A549 (cell line): ENCODE measurements around the gene STX1B. TPM values are rescaled to one million over a fixed set of nuclear protein-coding genes. Genes with fewer than 3 reads are reported as not detected.

ENCODE experiments used
- ATAC-seq, 2 experiments: fragments of 200-7000 bp in 1 of 2; fragments of >200 bp in 1 of 2; cut with Nextera tagmentation in 1 of 2; cut with Tn5 transposase in 1 of 2; 3 replicates each; pipeline versions ENCODE4 v1.8.0 to v1.9.1; 2018 to 2020; ENCODE audit warnings: mild to moderate bottlenecking in 1 of 2, moderate library complexity in 1 of 2
- CTCF ChIA-PET: fragments of 300-600 bp; sonication (Branson Sonifier 250); formaldehyde crosslinking; extraction: SDS; loops from one replicate; lab custom pipeline; 2021; ENCODE audit warnings: antibody characterized with exemption, inconsistent platforms; lab: Yijun Ruan, JAX
- POLR2A ChIA-PET: fragments of 350-600 bp; formaldehyde crosslinking; extraction: SDS; loops from one replicate; lab custom pipeline; 2021; ENCODE audit warnings: antibody characterized with exemption, inconsistent platforms; lab: Yijun Ruan, JAX
- DNase-seq, 2 experiments: peaks; one replicate each; pipeline versions ENCODE4 v3.0.0 to v3.0.0-alpha.2; 2011 to 2016; ENCODE audit warnings: low read depth in 1 of 2, low spot score in 1 of 2
- FAIRE-seq: peaks from 2 replicates; lab custom pipeline; 2011; peaks lifted over from hg19 to GRCh38; lab: Jason Lieb, UNC
- H3K27ac ChIP-seq, 2 experiments: fragments of >200 bp; sonication (Bioruptor Twin); formaldehyde crosslinking; 3 replicates each; pipeline ENCODE4 v1.5.1; 2016 to 2017
- H3K4me1 ChIP-seq: fragments of >200 bp; sonication (Bioruptor Twin); formaldehyde crosslinking; 3 replicates; pipeline ENCODE4 v1.6.1; 2016
- H3K4me2 ChIP-seq: fragments of >200 bp; sonication (Bioruptor Twin); formaldehyde crosslinking; 3 replicates; pipeline ENCODE4 v1.6.1; 2016
- H3K4me3 ChIP-seq: fragments of >200 bp; sonication (Bioruptor Twin); formaldehyde crosslinking; 3 replicates; pipeline ENCODE4 v1.5.1; 2016
- H3K9me3 ChIP-seq: fragments of >200 bp; sonication (Bioruptor Twin); formaldehyde crosslinking; 3 replicates; pipeline ENCODE4 v1.6.1; 2016
- CBX2 ChIP-seq: fragments of 200-600 bp; sonication (generic); IDR thresholded peaks from 2 replicates; pipeline ENCODE4 v1.6.1; 2016; ENCODE audit warnings: low read depth, mild to moderate bottlenecking, borderline replicate concordance
- CBX8 ChIP-seq: fragments of 200-600 bp; sonication (generic); IDR thresholded peaks from 2 replicates; pipeline ENCODE4 v1.6.1; 2016
- CEBPB ChIP-seq, 2 experiments: fragments of >200 bp in 1 of 2; sonication (Bioruptor Twin) in 1 of 2; formaldehyde crosslinking in 1 of 2; IDR thresholded peaks; 2 replicates each; pipeline ENCODE4 v1.6.1; 2012 to 2016
- EHF ChIP-seq: fragments of 250-450 bp; sonication (Bioruptor Pico); IDR thresholded peaks from 2 replicates; pipeline ENCODE4 v1.5.0; 2020; ENCODE audit warnings: mild to moderate bottlenecking
- ESRRA ChIP-seq: fragments of 150-350 bp; IDR thresholded peaks from 2 replicates; pipeline ENCODE4 v1.6.1; 2014; ENCODE audit warnings: mild to moderate bottlenecking, low read length, borderline replicate concordance
- FOSB ChIP-seq: fragments of 250-450 bp; sonication (Bioruptor Pico); IDR thresholded peaks from 2 replicates; pipeline ENCODE4 v1.5.0; 2020; ENCODE audit warnings: mild to moderate bottlenecking, moderate library complexity
- FOSL2 ChIP-seq, 2 experiments: fragments of 450-650 bp in 1 of 2; fragments of >200 bp in 1 of 2; sonication (Bioruptor Twin) in 1 of 2; formaldehyde crosslinking; IDR thresholded peaks; 2 replicates each; pipeline versions ENCODE4 v1.5.0 to v1.6.1; 2016 to 2020; ENCODE audit warnings: mild to moderate bottlenecking in 1 of 2, moderate library complexity in 1 of 2
- FOXS1 ChIP-seq: fragments of 250-450 bp; sonication (Bioruptor Pico); IDR thresholded peaks from 2 replicates; pipeline ENCODE4 v1.5.0; 2020; ENCODE audit warnings: mild to moderate bottlenecking, moderate library complexity
- GATA3 ChIP-seq: IDR thresholded peaks from 2 replicates; pipeline ENCODE4 v1.6.1; 2012; ENCODE audit warnings: borderline replicate concordance
- HDAC2 ChIP-seq: fragments of 200-600 bp; sonication (generic); IDR thresholded peaks from 2 replicates; pipeline ENCODE4 v1.6.1; 2016
- HES2 ChIP-seq: fragments of >200 bp; sonication (Bioruptor Twin); formaldehyde crosslinking; IDR thresholded peaks from 2 replicates; pipeline ENCODE4 v1.6.1; 2016
- JUNB ChIP-seq: fragments of >200 bp; sonication (Bioruptor Twin); formaldehyde crosslinking; IDR thresholded peaks from 2 replicates; pipeline ENCODE4 v1.6.1; 2016
- KDM1A ChIP-seq: fragments of 200-600 bp; sonication (generic); IDR thresholded peaks from 2 replicates; pipeline ENCODE4 v1.6.1; 2016; ENCODE audit warnings: low read depth, mild to moderate bottlenecking
- MAFK ChIP-seq: fragments of 450-650 bp; IDR thresholded peaks from 2 replicates; pipeline ENCODE4 v1.6.1; 2014; ENCODE audit not compliant: partially characterized antibody
- NPAS2 ChIP-seq: fragments of 250-450 bp; sonication (Bioruptor Pico); IDR thresholded peaks from 2 replicates; pipeline ENCODE4 v1.8.0; 2022; ENCODE audit warnings: mild to moderate bottlenecking, moderate library complexity, borderline replicate concordance
- NR3C1 ChIP-seq: fragments of >200 bp; sonication (Bioruptor Twin); formaldehyde crosslinking; IDR thresholded peaks from 3 replicates; pipeline ENCODE4 v1.6.1; 2017
- RAD21 ChIP-seq, 2 experiments: fragments of >200 bp in 1 of 2; sonication (Bioruptor Twin) in 1 of 2; formaldehyde crosslinking in 1 of 2; IDR thresholded peaks in 1 of 2; conservative IDR thresholded peaks in 1 of 2; 2 replicates in 1 of 2; 3 replicates in 1 of 2; pipeline ENCODE4 v1.6.1; 2012 to 2018; ENCODE audit warnings: inconsistent platforms in 1 of 2
- RFX5 ChIP-seq: fragments of 450-650 bp; IDR thresholded peaks from 2 replicates; pipeline ENCODE4 v1.7.1; 2014; ENCODE audit warnings: antibody characterized with exemption, mild to moderate bottlenecking, moderate library complexity
- SMC3 ChIP-seq: fragments of >200 bp; sonication (Bioruptor Twin); formaldehyde crosslinking; IDR thresholded peaks from 3 replicates; pipeline ENCODE4 v1.6.1; 2018; ENCODE audit warnings: inconsistent platforms
- ZFP36 ChIP-seq: fragments of 450-650 bp; IDR thresholded peaks from 2 replicates; pipeline ENCODE4 v1.6.1; 2014; ENCODE audit warnings: borderline replicate concordance; ENCODE audit not compliant: partially characterized antibody
- ZNF302 ChIP-seq: fragments of 250-450 bp; sonication (Bioruptor Pico); IDR thresholded peaks from 2 replicates; pipeline ENCODE4 v1.9.0; 2021; ENCODE audit warnings: inconsistent platforms, mild to moderate bottlenecking, moderate library complexity
- ZSCAN20 ChIP-seq: fragments of 250-450 bp; sonication (Bioruptor Pico); IDR thresholded peaks from 2 replicates; pipeline ENCODE4 v1.8.0; 2022; ENCODE audit warnings: mild to moderate bottlenecking, moderate library complexity
- WGBS: methylation state at CpG from one replicate; pipeline ENCODE4 v1.1.6; 2017; ENCODE audit errors: missing lambda C conversion rate; 5-methylcytosine and 5-hydroxymethylcytosine counted together
- polyA plus RNA-seq, 4 experiments: library from polyadenylated mRNA; depleted of rRNA in 3 of 4; stranded (reverse); fragments of >200 nt; fragmentation: RNase III in 1 of 4; extraction: RNeasy Plus Mini Kit Qiagen cat#74134 plus additional on column Dnase treatment in 1 of 4; gene quantifications; 2 replicates in 3 of 4; 3 replicates in 1 of 4; pipeline ENCODE4 v1.2.3, GENCODE V29; 2011 to 2017
- TF ChIP-seq, protein P1 (sequence below): IDR thresholded peaks from 2 replicates; pipeline ENCODE4 v1.6.1; 2012; ENCODE audit warnings: low read depth, borderline replicate concordance
- TF ChIP-seq, protein P2 (sequence below): IDR thresholded peaks from 2 replicates; pipeline ENCODE4 v1.6.1; 2012
- TF ChIP-seq, protein P3 (sequence below): fragments of >200 bp; sonication (Bioruptor Twin); formaldehyde crosslinking; IDR thresholded peaks from 3 replicates; pipeline ENCODE4 v1.5.1; 2016
- TF ChIP-seq, protein P4 (sequence below): fragments of 450-650 bp; IDR thresholded peaks from 2 replicates; pipeline ENCODE4 v1.6.1; 2014; ENCODE audit warnings: antibody characterized with exemption

STX1B gene
- polyA plus RNA-seq, 2 of the 4 experiments (the other 2 are of a cell fraction), result 2.4 to 2.6 TPM

- Histone ChIP-seq H3K9me3 (no peaks in the 10 kb centered on the region), H3K4me1 (no peaks in the 10 kb centered on the region), H3K4me2 (no peak overlapping the region), H3K27ac (no peak overlapping the region), H3K4me3 (no peak overlapping the region)
- FAIRE-seq, result no peak
- ATAC-seq, result no peak
- TF ChIP-seq FOXS1 (CRISPR knock-in tag), result no peak
- TF ChIP-seq HES2, result no peak
- TF ChIP-seq CEBPB (IDR thresholded peaks at IDR 0.05), result no peak
- no peak for TF ChIP-seq ZNF302 (CRISPR knock-in tag)
- no peak for TF ChIP-seq HDAC2
- no peak for TF ChIP-seq JUNB
- TF ChIP-seq GATA3, result no peak
- TF ChIP-seq, protein P1, sequence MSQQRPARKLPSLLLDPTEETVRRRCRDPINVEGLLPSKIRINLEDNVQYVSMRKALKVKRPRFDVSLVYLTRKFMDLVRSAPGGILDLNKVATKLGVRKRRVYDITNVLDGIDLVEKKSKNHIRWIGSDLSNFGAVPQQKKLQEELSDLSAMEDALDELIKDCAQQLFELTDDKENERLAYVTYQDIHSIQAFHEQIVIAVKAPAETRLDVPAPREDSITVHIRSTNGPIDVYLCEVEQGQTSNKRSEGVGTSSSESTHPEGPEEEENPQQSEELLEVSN, result no peak
- TF ChIP-seq, protein P2, sequence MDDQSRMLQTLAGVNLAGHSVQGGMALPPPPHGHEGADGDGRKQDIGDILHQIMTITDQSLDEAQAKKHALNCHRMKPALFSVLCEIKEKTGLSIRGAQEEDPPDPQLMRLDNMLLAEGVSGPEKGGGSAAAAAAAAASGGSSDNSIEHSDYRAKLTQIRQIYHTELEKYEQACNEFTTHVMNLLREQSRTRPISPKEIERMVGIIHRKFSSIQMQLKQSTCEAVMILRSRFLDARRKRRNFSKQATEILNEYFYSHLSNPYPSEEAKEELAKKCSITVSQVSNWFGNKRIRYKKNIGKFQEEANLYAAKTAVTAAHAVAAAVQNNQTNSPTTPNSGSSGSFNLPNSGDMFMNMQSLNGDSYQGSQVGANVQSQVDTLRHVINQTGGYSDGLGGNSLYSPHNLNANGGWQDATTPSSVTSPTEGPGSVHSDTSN, result no peak
- no peak for TF ChIP-seq RFX5
- no peak for TF ChIP-seq ZSCAN20
- no peak for TF ChIP-seq KDM1A
- TF ChIP-seq CBX2, result no peak
- no peak for TF ChIP-seq ZFP36
- no peak for TF ChIP-seq MAFK
- TF ChIP-seq NPAS2, result no peak
- ChIA-PET POLR2A (no interaction called here), CTCF (no interaction called here)
- DNase-seq, result no peak
- 93% methylated on average over 33 of the region's 62 CpGs for WGBS
These were observed 31.0 kb downstream of the STX1B start for GRCh38 chr16:30979170-30980022.

DNA sequence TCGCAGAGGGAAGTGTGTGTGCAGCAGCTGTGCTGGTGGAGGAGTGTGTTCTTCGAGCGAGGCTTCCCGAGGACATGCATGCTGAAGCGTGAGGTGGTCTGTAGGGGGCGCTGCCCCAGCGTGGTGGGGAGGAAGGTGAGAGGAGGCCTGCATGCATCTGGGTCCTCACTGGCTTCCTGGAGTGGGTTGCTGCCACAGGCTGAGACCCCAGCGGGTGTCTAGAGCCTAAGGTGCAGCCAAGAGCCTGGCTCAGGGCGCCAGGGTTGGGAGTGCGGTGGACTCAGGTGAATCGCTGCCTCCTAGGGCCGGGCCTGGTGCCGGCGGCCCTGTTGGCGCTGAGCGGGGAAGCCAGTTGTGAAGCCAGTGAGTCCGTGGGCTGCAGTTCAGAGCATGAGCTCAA lies 32.9 kb downstream of the STX1B start:
- ChIA-PET CTCF (interaction anchor here (0.6 to 2.3 kb wide), 12 partner anchors 8 to 478 kb away, joined by 3 to 11 read pairs (median 4); no protein-coding TSS in a partner anchor), POLR2A (interaction anchor here (0.6 to 1.2 kb wide), 2 partner anchors 67 to 165 kb away, joined by 3 to 5 read pairs; no protein-coding TSS in a partner anchor)
- no peak overlapping the region for H3K4me2 ChIP-seq
- TF ChIP-seq ESRRA, result no peak
- TF ChIP-seq, protein P3, sequence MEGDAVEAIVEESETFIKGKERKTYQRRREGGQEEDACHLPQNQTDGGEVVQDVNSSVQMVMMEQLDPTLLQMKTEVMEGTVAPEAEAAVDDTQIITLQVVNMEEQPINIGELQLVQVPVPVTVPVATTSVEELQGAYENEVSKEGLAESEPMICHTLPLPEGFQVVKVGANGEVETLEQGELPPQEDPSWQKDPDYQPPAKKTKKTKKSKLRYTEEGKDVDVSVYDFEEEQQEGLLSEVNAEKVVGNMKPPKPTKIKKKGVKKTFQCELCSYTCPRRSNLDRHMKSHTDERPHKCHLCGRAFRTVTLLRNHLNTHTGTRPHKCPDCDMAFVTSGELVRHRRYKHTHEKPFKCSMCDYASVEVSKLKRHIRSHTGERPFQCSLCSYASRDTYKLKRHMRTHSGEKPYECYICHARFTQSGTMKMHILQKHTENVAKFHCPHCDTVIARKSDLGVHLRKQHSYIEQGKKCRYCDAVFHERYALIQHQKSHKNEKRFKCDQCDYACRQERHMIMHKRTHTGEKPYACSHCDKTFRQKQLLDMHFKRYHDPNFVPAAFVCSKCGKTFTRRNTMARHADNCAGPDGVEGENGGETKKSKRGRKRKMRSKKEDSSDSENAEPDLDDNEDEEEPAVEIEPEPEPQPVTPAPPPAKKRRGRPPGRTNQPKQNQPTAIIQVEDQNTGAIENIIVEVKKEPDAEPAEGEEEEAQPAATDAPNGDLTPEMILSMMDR, result peak; percentile 14; the same call in 1 of the 3 replicates
- no peak overlapping the region for H3K4me3 ChIP-seq
- H3K9me3 ChIP-seq, result no peaks in the 10 kb centered on the region
- no peaks in the 10 kb centered on the region for H3K4me1 ChIP-seq
- DNase-seq (peak in 1 of 2 experiments; percentile 52), ATAC-seq (peak; percentile 26 to 64; a peak in 3 of 6 replicates), FAIRE-seq (no peak)
- WGBS, result 81% methylated on average over 17 of the region's 17 CpGs
- H3K27ac ChIP-seq, result no peak overlapping the region

GRCh38 chr16:30976486-30976885 lies 34.0 kb downstream of the STX1B start:
- Histone ChIP-seq H3K9me3 (no peaks in the 10 kb centered on the region), H3K27ac (no peak overlapping the region), H3K4me2 (no peak overlapping the region), H3K4me3 (no peak overlapping the region), H3K4me1 (no peaks in the 10 kb centered on the region)
- DNase-seq (no peak), FAIRE-seq (no peak), ATAC-seq (no peak)
- ChIA-PET POLR2A (no interaction called here), CTCF (interaction anchor here (1.2 to 2.3 kb wide), 5 partner anchors 7 to 467 kb away, joined by 3 to 11 read pairs (median 5); no protein-coding TSS in a partner anchor)
- WGBS, result 94% methylated on average over 4 of the region's 4 CpGs
- TF ChIP-seq FOSB (CRISPR knock-in tag), result no peak
- TF ChIP-seq, protein P4, sequence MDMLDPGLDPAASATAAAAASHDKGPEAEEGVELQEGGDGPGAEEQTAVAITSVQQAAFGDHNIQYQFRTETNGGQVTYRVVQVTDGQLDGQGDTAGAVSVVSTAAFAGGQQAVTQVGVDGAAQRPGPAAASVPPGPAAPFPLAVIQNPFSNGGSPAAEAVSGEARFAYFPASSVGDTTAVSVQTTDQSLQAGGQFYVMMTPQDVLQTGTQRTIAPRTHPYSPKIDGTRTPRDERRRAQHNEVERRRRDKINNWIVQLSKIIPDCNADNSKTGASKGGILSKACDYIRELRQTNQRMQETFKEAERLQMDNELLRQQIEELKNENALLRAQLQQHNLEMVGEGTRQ, result no peak
- TF ChIP-seq, protein P1, result no peak
- no peak for TF ChIP-seq NPAS2
- TF ChIP-seq SMC3, result no peak
- no peak for TF ChIP-seq NR3C1
- TF ChIP-seq ZFP36, result no peak
- TF ChIP-seq FOSL2 (IDR thresholded peaks at IDR 0.05), result no peak
- no peak for TF ChIP-seq FOSL2 (CRISPR knock-in tag; IDR thresholded peaks at IDR 0.05)
- TF ChIP-seq RAD21 (conservative IDR thresholded peaks at IDR 0.05 in 1 of 2, IDR thresholded peaks at IDR 0.05 in 1 of 2), result no peak
- TF ChIP-seq HDAC2, result no peak
- TF ChIP-seq CBX8, result no peak
- TF ChIP-seq EHF (CRISPR knock-in tag), result no peak
